Renal cortical epithelial cell (primary cell): ENCODE data around the gene PLXNB1. TPM values are rescaled to one million over a fixed set of nuclear protein-coding genes. Genes with fewer than 3 reads are reported as not detected.
A peak's percentile ranks its signal among the peaks of the same experiment; 100 is the strongest.

Experiments used
- DNase-seq: peaks from one replicate; pipeline ENCODE4 v3.0.0-alpha.2; 2011; ENCODE audit warnings: low read depth
- total RNA-seq: library from RNA; depleted of rRNA; stranded (reverse); fragments of >200 nt; gene quantifications from 2 replicates; pipeline ENCODE4 v1.2.3, GENCODE V29; 2014

The PLXNB1 gene
- total RNA-seq, 1 donor from 2014 or later, result 191 TPM

- no peak for DNase-seq
Observed at GRCh38 chr3:48371651-48372376, 58.1 kb downstream of the PLXNB1 start, which contains the start of gene FBXW12. Gene FBXW12 (plus strand): TSS chr3:48372219. CDS start chr3:48372768, 549 bp downstream.

GRCh38 chr3:48370333-48370713 lies 59.6 kb downstream of the PLXNB1 start:
- DNase-seq, result no peak

- no peak for DNase-seq
Observed at GRCh38 chr3:48369693-48370332, 60.1 kb downstream of the PLXNB1 start.

GRCh38 chr3:48367201-48367600 lies 62.7 kb downstream of the PLXNB1 start:
- peak; percentile 15 for DNase-seq

GRCh38 chr3:48364840-48365239 lies 65.0 kb downstream of the PLXNB1 start:
- DNase-seq, result no peak

GRCh38 chr3:48361928-48362327 lies 68.0 kb downstream of the PLXNB1 start:
- no peak for DNase-seq

GRCh38 chr3:48356419-48356818 lies 73.5 kb downstream of the PLXNB1 start:
- DNase-seq, result peak; percentile 2

GRCh38 chr3:48353987-48354386 lies 75.9 kb downstream of the PLXNB1 start:
- no peak for DNase-seq

Other genes starting within 250 kb of the PLXNB1 start
- 3.2 and 7.3 TPM in 2 replicates for gene CDC25A, start 241.7 kb downstream of the PLXNB1 start, total RNA-seq
- gene CAMP, start 206.6 kb downstream of the PLXNB1 start, total RNA-seq, result 0.25 TPM in 1 of 2 replicates, not detected in the other
- gene ZNF589, start 189.0 kb downstream of the PLXNB1 start, total RNA-seq, result 2.3 and 6.6 TPM in 2 replicates
- 29.7 and 45.7 TPM in 2 replicates for gene NME6, start 128.7 kb downstream of the PLXNB1 start, total RNA-seq
- gene SPINK8, start 96.4 kb downstream of the PLXNB1 start, total RNA-seq, result not detected in 2 replicates
- not detected in 2 replicates for gene FBXW12, start 57.9 kb downstream of the PLXNB1 start, total RNA-seq
- 24.0 and 37.5 TPM in 2 replicates for gene CCDC51, start 10.0 kb upstream of the PLXNB1 start, total RNA-seq
- 201 and 228 TPM in 2 replicates for gene TMA7, start 10.2 kb upstream of the PLXNB1 start, total RNA-seq
- 4.3 and 5.2 TPM in 2 replicates for gene ATRIP, start 16.7 kb upstream of the PLXNB1 start, total RNA-seq
- gene SHISA5, start 74.1 kb upstream of the PLXNB1 start, total RNA-seq, result 116 and 143 TPM in 2 replicates
- 11.3 and 38.2 TPM in 2 replicates for gene PFKFB4, start 126.7 kb upstream of the PLXNB1 start, total RNA-seq
- gene UCN2, start 133.7 kb upstream of the PLXNB1 start, total RNA-seq, result 4.0 and 11.5 TPM in 2 replicates
- 129 and 165 TPM in 2 replicates for gene COL7A1, start 165.2 kb upstream of the PLXNB1 start, total RNA-seq
- 549 and 618 TPM in 2 replicates for gene UQCRC1, start 179.6 kb upstream of the PLXNB1 start, total RNA-seq
- not detected in 2 replicates for gene TMEM89, start 191.7 kb upstream of the PLXNB1 start, total RNA-seq
- 21.0 and 45.5 TPM in 2 replicates for gene SLC26A6, start 205.4 kb upstream of the PLXNB1 start, total RNA-seq
- gene CELSR3, start 232.8 kb upstream of the PLXNB1 start, total RNA-seq, result 1.9 and 2.7 TPM in 2 replicates